Suprapubic skin (tissue), 4 donors: ENCODE results near the gene VAT1. TPM values are rescaled to one million over a fixed set of nuclear protein-coding genes. Genes with fewer than 3 reads are reported as not detected.
"Not testable (repeated sequence)": the region's sequence is repeated elsewhere in the genome, so short reads cannot be mapped to it uniquely, and the experiment has no call there.

Experiments
- DNase-seq, 2 donors: peaks; one replicate each; pipeline ENCODE4 v3.0.0-alpha.2; 2019; ENCODE audit warnings: low spot score in 2 of 2
- H3K27ac ChIP-seq: fragments of 200-600 bp; sonication (generic); one replicate; pipeline ENCODE4 v1.5.1; 2019
- H3K27me3 ChIP-seq: fragments of 200-600 bp; sonication (generic); one replicate; pipeline ENCODE4 v1.5.1; 2019
- H3K36me3 ChIP-seq: fragments of 200-600 bp; sonication (generic); one replicate; pipeline ENCODE4 v1.5.1; 2019
- H3K4me1 ChIP-seq: fragments of 200-600 bp; sonication (generic); one replicate; pipeline ENCODE4 v1.5.1; 2019
- H3K4me3 ChIP-seq: fragments of 200-600 bp; sonication (generic); one replicate; pipeline ENCODE4 v1.5.1; 2019; ENCODE audit warnings: mild to moderate bottlenecking
- H3K9me3 ChIP-seq: fragments of 200-600 bp; sonication (generic); one replicate; pipeline ENCODE4 v1.5.1; 2019
- EP300 ChIP-seq: sonication (generic); formaldehyde crosslinking; IDR thresholded peaks from one replicate; pipeline ENCODE4 v1.6.1; 2017; ENCODE audit warnings: antibody characterized with exemption
- POLR2A ChIP-seq, 2 donors: fragments of 450-650 bp; IDR thresholded peaks; one replicate each; pipeline ENCODE4 v1.6.1; 2017; ENCODE audit warnings: antibody characterized with exemption in 2 of 2, mild to moderate bottlenecking in 2 of 2, moderate library complexity in 2 of 2
- POLR2AphosphoS5 ChIP-seq, 3 donors: sonication (generic); formaldehyde crosslinking; IDR thresholded peaks; one replicate each; pipeline ENCODE4 v1.6.1; 2017; ENCODE audit warnings: antibody characterized with exemption in 3 of 3
- WGBS: methylation state at CpG from one replicate; pipeline ENCODE4 v1.1.5; 2018; 5-methylcytosine and 5-hydroxymethylcytosine counted together
- total RNA-seq, 4 donors: library from RNA; depleted of rRNA; stranded (reverse); fragments of >200 nt; gene quantifications; one replicate each; pipeline ENCODE4 v1.1.0, GENCODE V29; 2016
- TF ChIP-seq, protein P1 (sequence below), 2 donors: fragments of 200-600 bp in 1 of 2; fragments of 450-650 bp in 1 of 2; sonication (generic) in 1 of 2; IDR thresholded peaks; one replicate each; pipeline ENCODE4 v1.5.1; 2016 to 2019; ENCODE audit warnings: antibody characterized with exemption in 2 of 2, mild to moderate bottlenecking in 1 of 2, moderate library complexity in 1 of 2

Gene VAT1
- total RNA-seq, 4 donors from 2014 or later = 125 to 234 (median 188) TPM

DNA sequence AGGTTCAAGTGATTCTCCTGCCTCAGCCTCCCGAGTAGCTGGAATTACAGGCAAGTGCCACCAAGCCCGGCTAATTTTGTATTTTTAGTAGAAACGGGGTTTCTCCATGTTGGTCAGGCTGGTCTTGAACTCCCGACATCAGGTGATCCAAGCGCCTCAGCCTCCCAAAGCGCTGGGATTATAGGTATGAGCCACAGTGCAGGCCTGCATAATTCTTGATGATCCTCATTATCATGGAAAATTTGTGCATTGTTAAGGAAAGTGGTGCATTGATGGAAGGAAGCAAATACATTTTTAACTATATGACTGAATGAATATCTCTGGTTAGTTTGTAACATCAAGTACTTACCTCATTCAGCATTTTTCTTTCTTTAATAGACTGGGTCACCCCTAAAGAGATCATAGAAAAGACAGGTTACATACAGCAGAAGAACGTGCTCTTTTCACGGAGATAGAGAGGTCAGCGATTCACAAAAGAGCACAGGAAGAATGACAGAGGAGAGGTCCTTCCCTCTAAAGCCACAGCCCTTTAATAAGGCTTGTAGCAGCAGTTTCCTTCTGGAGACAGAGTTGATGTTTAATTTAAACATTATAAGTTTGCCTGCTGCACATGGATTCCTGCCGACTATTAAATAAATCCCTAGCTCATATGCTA is 40.9 kb upstream of the VAT1 start:
- TF ChIP-seq, protein P1, sequence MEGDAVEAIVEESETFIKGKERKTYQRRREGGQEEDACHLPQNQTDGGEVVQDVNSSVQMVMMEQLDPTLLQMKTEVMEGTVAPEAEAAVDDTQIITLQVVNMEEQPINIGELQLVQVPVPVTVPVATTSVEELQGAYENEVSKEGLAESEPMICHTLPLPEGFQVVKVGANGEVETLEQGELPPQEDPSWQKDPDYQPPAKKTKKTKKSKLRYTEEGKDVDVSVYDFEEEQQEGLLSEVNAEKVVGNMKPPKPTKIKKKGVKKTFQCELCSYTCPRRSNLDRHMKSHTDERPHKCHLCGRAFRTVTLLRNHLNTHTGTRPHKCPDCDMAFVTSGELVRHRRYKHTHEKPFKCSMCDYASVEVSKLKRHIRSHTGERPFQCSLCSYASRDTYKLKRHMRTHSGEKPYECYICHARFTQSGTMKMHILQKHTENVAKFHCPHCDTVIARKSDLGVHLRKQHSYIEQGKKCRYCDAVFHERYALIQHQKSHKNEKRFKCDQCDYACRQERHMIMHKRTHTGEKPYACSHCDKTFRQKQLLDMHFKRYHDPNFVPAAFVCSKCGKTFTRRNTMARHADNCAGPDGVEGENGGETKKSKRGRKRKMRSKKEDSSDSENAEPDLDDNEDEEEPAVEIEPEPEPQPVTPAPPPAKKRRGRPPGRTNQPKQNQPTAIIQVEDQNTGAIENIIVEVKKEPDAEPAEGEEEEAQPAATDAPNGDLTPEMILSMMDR (IDR thresholded peaks at IDR 0.05) = no peak
- TF ChIP-seq EP300 (no peak), POLR2A (IDR thresholded peaks at IDR 0.05) (no peak), POLR2AphosphoS5 (IDR thresholded peaks at IDR 0.05) (no peak)
- H3K27me3 ChIP-seq = no peaks in the 10 kb centered on the region
- H3K36me3 ChIP-seq = no peaks in the 10 kb centered on the region
- no peaks in the 10 kb centered on the region for H3K9me3 ChIP-seq
- no peaks in the 10 kb centered on the region for H3K4me1 ChIP-seq
- WGBS = 98% methylated on average over 10 of the region's 10 CpGs
- DNase-seq = no peak
- no peak overlapping the region for H3K27ac ChIP-seq
- no peak overlapping the region for H3K4me3 ChIP-seq

DNA sequence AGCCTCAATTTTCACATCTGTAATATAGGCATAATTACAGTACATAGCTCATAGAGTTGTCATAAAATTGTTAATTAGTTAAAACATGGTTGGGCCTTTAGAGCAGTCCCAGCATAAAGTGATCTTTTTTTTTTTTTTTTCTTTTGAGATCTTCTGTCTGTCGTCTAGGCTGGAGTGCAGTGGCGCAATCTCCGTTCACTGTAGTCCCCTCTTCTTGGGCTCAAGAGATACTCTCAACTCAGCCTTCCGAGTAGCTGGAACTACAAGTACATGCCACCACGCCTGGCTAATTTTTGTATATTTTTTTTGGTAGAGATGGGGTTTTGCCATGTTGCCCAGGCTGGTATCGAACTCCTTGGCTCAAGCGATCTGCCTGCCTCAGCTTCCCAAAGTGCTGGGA is 33.9 kb upstream of the VAT1 start:
- Histone ChIP-seq H3K36me3 (no peaks in the 10 kb centered on the region), H3K4me3 (no peak overlapping the region), H3K9me3 (no peaks in the 10 kb centered on the region), H3K27me3 (no peaks in the 10 kb centered on the region), H3K4me1 (no peaks in the 10 kb centered on the region), H3K27ac (no peak overlapping the region)
- no peak for TF ChIP-seq POLR2A (IDR thresholded peaks at IDR 0.05)
- DNase-seq = no peak
- 97% methylated on average over 7 of the region's 7 CpGs for WGBS

DNA sequence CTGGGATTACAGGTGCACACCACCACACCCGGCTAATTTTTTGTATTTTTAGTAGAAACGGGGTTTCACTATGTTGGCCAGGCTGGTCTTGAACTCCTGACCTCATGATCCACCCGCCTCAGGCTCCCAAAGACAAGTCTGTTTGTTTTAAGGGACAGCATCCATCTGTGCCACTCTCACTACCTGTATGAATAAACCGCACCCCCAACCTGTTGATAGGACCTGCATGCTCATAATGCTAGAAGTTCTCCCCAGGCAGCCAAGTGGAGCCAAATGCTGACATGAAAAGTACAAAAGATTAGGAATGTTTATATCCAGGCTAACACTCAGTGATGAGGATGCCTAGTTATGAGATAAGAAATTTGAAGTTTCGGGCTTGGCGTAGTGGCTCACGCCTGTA is 30.8 kb upstream of the VAT1 start:
- H3K4me1 ChIP-seq = not testable (repeated sequence)

DNA sequence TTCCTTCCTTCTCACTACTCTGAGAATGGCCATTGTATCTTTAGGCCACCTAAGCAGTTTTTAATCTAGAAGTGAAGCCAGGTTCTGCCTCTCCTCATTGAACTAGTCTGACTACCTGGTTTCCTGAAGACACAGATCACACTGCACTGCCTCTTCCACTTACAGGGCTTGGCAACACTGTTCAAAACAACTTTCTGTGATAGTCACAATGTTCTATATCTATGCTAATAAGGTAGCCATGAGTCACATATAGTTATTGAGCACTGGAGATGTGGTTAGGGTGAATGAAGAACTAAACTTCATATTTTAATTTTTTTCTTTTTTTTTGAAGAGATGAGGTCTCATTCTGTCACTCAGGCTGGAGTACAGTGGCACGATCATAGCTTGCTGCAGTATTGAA is 29.8 kb upstream of the VAT1 start:
- Histone ChIP-seq H3K36me3 (no peaks in the 10 kb centered on the region), H3K4me3 (no peak overlapping the region), H3K27me3 (no peaks in the 10 kb centered on the region), H3K27ac (no peak overlapping the region), H3K4me1 (no peaks in the 10 kb centered on the region), H3K9me3 (no peaks in the 10 kb centered on the region)
- no peak for DNase-seq
- TF ChIP-seq, protein P1 (IDR thresholded peaks at IDR 0.05) = no peak
- TF ChIP-seq EP300 (no peak), POLR2A (IDR thresholded peaks at IDR 0.05) (no peak), POLR2AphosphoS5 (IDR thresholded peaks at IDR 0.05) (no peak)
- 97% methylated on average over 1 of the region's 1 CpG for WGBS

More for the DNA sequence above, 30.8 kb upstream of the VAT1 start:
- not testable (repeated sequence) for H3K4me3 ChIP-seq, DNase-seq, H3K36me3 ChIP-seq, H3K9me3 ChIP-seq, H3K27me3 ChIP-seq, H3K27ac ChIP-seq
- over 99% methylated on average over 7 of the region's 7 CpGs for WGBS

DNA sequence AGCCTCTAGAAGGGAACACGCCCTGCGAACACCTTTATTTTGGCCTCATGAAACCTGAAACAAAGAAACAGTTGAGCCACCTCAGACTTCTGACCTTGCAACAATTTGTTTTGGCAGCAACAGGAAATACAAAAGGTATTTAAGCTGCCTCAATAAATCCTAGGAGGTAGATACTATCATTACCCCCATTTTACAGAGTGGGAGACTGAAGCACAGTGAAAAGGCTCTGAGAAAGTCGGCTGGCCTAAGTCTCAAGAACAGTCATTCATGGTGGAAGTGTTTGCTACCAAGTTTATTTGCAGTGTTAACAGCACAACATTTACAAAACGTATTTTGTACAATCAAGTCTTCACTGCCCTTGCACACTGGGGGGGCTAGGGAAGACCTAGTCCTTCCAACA is 21.8 kb upstream of the VAT1 start:
- Histone ChIP-seq H3K9me3 (no peaks in the 10 kb centered on the region), H3K4me1 (no peaks in the 10 kb centered on the region), H3K27ac (no peak overlapping the region), H3K36me3 (no peaks in the 10 kb centered on the region), H3K27me3 (no peaks in the 10 kb centered on the region), H3K4me3 (no peak overlapping the region)
- no peak for DNase-seq
- TF ChIP-seq, protein P1 (IDR thresholded peaks at IDR 0.05) = no peak
- TF ChIP-seq POLR2AphosphoS5 (IDR thresholded peaks at IDR 0.05) = no peak
- TF ChIP-seq EP300 = no peak
- no peak for TF ChIP-seq POLR2A (IDR thresholded peaks at IDR 0.05)
- 83% methylated on average over 4 of the region's 4 CpGs for WGBS

DNA sequence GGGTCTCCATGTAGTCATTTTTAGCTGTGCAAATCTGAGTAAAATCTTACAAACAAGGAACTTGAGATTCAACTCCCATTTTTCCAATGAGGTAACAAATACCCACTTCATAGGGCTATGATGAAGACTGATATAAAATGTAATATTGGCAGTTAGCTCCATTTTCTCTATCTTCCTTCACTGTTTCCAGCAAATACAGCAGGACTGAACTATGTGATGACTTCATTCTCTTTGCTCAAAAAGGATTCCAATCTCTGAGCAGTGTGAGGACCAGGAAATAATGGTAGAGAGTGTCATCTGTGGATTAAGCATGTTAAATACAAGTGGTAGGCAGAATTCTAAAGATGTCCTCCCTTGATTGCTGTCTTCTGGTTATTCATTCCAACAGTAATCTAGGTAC is 21.1 kb upstream of the VAT1 start:
- no peaks in the 10 kb centered on the region for H3K36me3 ChIP-seq
- no peak overlapping the region for H3K4me3 ChIP-seq
- H3K9me3 ChIP-seq = no peaks in the 10 kb centered on the region
- TF ChIP-seq, protein P1 (IDR thresholded peaks at IDR 0.05) = no peak
- TF ChIP-seq POLR2AphosphoS5 (IDR thresholded peaks at IDR 0.05) = no peak
- TF ChIP-seq EP300 = no peak
- TF ChIP-seq POLR2A (IDR thresholded peaks at IDR 0.05) = no peak
- no peak overlapping the region for H3K27ac ChIP-seq
- no peak for DNase-seq
- no peaks in the 10 kb centered on the region for H3K4me1 ChIP-seq
- no peaks in the 10 kb centered on the region for H3K27me3 ChIP-seq
